ENCODE results near the gene MILR1.
"Not testable (repeated sequence)": the region's sequence is repeated elsewhere in the genome, so short reads cannot be mapped to it uniquely, and the experiment has no call there.

MILR1 gene

DNA sequence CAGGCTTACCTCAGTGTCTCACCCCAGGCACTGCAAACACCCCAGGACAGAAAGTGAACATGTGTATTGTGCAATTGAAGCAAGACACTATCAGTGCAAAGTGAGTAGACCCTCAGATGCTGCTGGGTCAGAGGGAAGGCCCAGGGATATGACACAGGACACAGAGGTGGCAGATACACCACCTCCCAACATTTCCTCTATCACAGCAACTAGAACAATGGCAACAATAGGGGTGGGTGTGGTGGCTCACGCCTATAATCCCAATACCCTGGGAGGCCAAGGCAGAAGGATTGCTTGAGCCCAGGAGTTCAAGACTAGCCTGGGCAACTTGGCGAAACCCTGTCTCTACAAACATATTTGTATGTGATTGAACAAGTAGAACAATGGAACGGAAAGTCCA is 22.5 kb downstream of the MILR1 start:
- DNase-seq (ENCODE audit: low read depth in 2 of 2): no peak

DNA sequence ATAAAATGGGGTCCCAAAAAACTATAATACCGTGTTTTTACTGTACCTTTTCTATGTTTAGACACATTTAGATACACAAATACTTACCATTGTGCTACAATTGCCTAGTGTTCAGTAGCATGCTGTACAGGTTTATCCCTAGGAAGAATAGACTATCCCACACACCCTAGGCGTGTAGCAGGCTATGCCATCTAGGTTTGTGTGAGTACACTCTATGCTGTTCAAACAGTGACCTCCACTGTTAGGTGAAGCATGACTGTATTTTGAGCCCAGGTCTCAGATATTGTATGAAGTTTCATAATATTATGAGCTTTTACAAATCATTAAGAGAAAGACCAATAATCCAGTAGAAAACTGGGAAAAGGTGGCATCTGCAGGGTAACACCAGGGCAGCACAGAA is 23.6 kb downstream of the MILR1 start:
- no peak for DNase-seq (ENCODE audit: low read depth in 2 of 2)

DNA sequence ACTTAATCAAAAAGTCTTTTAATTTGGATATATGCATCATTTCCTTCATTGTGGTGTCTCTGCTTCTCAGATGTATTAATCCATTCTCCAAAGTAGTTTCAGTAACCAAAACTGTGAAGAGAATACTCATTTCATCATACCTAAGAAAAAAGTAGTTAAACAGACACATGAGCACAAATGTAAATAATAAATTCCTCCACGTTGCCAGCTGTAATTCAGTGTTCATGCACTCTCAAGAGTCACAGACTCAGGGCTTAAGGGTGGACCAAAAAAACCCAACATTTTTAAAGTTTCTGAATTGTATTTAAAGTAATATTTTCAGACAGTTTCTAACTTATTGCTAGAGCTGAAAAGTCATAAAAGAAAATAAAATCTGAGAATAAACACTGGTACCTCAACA is 28.9 kb downstream of the MILR1 start:
- no peak for DNase-seq (ENCODE audit: low read depth in 2 of 2)

DNA sequence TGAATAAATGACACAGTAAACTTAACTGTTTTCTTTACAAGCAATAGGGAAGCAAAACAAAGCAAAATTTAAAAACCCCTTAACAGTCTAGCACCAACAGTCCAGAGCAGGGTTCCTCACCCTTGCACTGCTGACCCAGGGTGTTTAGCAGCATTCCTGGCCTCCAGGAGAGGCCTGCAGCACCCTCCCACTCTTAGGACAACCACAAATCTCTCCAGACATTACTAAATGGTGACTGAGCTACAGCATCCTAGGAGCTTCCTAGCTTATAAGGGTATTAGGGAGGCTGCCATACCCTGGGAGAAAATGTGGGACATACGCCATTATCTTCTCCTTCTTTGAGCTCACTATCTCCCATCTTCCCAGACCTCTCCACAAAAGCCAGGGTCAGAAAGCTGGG is 32.0 kb downstream of the MILR1 start:
- DNase-seq (ENCODE audit: low read depth in 2 of 2): no peak

DNA sequence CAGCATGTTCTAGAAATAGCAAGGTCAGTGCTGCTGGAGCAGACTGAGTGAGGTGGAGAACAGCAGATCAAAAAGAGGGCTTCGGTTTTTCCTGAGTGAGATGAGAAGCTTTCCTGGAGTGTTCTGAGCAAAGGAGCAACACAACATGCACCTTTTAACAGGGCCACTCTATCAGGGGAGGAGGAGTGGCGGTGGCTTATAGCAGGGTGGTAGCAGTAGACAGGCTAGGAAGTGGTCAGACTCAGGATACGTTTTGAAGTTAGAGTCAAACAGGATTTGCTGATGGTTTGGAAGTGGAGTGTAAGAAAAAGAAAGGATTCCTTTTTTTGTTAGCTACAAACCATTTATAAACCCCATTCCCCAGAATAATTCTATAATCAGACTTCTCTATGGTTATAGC is 35.5 kb downstream of the MILR1 start:
- DNase-seq (ENCODE audit: low read depth in 2 of 2): no peak

DNA sequence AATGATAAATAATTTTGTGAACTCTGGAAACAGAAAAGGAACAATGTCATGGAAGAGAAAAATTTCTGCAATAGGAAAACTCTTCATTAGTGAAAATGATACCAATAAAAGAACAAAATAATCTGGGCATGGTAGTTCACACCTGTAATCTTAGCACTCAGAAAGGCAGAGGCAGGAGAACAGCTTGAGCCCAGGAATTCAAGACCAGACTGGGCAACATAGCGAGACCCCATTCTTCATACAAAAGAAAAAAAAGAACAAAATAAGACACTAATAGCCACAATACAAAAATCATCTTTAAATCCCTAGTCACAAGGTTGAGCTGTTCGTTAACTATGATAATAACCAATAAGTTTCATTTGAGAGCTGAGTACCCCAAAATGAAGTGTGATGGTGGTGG is 39.4 kb downstream of the MILR1 start:
- no peak for DNase-seq (ENCODE audit: low read depth in 2 of 2)

DNA sequence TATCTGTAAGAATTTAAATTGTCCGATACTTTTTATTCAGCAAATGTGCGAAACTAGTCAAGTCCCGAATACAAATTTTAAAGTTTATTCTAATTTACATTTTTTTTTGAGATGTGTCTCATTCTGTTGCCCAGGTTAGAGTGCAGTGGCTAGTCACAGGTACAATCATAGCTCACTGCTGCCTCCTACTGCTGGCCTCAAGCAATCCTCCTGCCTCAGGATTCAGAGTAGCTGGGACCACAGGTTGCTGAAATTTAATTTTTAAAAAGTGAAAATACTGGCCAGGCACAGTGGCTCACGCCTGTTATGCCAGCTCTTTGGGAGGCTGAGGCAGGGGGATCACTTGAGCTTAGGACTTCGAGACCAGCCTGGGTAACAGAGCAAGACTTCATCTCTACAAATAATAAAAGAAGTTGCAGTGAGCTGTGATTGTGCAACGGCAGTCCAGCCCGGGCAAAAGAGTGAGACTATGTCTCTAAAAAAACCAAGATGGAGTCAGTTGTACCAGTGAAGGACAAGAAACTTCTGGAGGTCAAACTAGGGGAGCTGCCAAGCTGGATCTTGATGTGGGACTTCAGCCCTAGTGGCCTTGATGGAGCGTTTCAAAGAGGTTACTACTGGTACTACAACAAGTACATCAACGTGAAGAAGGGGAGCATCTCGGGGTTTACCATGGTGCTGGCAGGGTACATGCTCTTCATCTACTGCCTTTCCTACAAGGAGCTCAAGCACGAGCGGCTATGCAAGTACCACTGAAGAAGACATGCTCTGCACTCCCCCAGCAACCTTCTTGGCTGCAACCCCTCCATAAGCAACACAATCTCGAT is 42.3 kb downstream of the MILR1 start:
- no peak for DNase-seq (ENCODE audit: low read depth in 2 of 2)

DNA sequence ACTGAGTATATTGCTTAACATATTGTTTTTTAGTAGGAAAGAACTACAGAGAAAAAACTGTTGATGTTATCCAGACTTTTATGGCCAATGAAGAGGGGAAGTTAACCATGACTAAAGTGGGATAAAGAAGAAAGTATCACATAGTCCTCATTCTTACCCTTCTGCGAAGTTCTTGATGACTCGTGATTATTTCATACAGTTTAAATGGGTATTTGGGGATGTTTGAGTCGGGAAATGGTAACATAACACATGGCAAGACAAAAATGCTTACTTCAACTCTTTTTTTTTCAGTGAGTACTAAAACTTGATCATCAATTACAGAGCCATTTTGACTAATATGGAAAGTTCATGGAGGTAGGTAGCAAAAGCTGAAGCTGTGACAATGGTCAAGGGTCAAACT is 43.1 kb downstream of the MILR1 start:
- no peak for DNase-seq (ENCODE audit: low read depth in 2 of 2)

DNA sequence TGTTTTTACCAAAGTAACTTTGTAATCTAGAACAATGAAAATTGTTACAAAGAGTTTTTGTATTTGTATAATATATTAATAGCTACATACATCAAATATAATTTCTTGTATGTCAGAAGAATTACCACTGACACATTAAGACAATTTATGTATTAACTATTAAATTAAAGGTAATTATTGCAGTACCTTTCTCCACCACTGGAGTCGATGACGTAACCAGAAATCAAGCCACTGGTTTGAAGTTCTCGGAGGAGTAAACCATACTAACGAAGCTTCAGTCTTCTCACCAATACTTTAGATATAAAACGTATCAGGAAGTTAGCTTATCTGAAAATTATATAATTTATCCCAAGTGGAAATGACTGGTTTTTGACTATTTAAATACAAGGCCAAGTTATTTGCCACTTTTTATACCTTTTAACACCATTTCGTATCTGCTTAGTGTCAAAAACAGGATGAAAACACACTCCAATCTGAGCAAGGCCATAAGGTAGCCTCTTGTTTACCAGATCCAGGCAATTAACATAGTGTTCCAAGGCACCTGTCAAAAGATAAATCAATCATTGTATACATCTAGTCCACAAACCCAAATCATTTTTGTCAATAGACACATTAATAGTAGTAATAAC is 43.7 kb downstream of the MILR1 start:
- DNase-seq (ENCODE audit: low read depth in 2 of 2): no peak

DNA sequence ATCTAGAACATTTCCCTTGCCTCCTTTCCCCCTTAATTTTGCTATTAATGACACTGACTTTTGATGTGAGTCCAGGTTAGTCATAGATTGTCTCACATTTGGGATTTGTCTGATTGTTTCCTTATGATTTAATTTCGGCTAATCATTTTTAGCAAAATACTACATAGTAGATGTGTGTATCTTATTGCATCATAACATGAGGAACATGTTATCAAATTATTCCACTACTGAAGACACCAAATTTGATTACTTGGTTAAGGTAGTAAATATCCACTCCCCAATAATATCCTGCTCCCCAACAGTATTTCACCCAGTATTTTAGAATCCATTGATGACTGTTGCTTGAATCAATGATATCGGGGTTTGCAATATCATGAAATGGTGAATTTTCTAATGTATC is 45.2 kb downstream of the MILR1 start:
- DNase-seq (ENCODE audit: low read depth in 2 of 2): no peak

DNA sequence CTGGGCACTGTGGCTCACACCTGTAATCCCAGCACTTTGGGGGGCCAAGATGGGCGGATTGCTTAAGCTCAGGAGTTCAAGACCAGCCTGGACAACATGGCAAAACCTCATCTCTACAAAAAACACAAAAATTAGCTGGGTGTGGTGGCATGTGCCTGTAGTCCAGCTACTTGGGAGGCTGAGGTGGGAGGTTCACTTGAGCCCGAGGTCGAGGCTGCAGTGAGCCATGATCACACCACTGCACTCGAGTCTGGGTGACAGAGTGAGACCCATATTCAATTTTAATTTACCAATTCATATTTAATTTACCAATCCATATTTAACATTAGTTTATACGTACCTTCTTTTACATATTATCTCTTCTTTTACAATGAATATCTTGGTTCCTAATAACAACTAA is 46.4 kb downstream of the MILR1 start:
- DNase-seq (ENCODE audit: low read depth in 2 of 2): not testable (repeated sequence)

DNA sequence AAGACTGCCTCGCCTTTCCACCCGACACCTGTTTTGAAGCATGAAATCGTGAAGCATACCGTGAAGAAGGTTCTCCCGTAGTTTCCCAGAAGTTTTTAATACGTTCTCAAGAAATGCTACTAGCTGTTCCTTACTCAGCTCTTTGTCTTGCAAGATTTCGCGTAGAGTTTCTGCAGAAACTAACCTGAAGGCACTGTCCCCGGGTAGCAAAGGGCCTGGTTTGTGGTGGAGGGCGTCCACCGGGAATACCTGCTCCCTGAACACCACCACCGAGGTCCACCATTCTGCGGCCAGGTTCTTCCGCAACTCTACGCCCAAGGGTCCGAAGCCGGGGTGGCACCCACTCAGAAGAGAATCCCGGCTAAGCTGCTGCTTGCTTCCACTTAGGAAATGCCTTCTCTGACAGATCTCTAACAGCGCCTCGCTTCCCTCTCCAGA is 47.5 kb downstream of the MILR1 start:
- DNase-seq (ENCODE audit: low read depth in 2 of 2): no peak

DNA sequence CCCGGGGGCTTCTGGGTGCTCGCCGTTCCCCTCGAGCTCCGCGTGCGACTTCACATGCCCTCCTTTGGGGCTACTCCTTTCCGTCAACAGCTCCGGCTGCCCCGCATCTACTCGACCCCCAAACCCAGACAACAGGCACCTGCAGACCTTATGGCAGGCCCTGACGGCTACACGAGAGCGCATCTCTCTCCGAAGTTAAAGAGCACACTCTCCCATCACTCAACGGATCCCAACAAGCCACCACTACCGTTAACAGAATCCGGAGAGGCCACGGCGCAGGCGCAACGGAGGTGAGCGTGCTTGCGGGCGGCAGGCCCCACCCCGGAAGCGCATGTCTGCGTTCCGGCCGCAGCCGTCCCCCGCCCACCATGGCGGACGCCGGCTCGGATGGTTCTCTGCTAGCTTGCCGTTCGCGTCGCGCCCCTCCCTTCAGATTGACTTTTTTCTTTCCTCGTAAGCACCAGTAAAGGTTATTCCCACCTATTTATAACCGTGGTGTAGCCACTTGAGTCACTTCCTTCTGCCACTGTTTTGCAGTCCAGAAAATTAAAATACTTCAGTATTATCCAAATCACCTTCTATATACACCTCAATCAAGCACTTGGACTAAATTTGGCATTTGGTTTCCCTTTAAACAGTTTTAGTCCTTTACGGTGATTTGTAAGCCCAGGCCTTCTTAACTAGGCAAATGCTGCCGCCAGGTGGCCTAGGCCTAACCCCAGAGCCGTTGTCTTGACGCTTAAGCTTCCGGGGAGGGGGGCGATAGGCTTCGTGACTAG is 48.1 kb downstream of the MILR1 start, which contains the start of gene POLG2:
POLG2 (minus strand) TSS at position 269 of the 779 bp plus-strand sequence; CDS start at position 183, 86 bp downstream.
- peak; percentile 88 to 91 for DNase-seq (ENCODE audit: low read depth in 2 of 2)

DNA sequence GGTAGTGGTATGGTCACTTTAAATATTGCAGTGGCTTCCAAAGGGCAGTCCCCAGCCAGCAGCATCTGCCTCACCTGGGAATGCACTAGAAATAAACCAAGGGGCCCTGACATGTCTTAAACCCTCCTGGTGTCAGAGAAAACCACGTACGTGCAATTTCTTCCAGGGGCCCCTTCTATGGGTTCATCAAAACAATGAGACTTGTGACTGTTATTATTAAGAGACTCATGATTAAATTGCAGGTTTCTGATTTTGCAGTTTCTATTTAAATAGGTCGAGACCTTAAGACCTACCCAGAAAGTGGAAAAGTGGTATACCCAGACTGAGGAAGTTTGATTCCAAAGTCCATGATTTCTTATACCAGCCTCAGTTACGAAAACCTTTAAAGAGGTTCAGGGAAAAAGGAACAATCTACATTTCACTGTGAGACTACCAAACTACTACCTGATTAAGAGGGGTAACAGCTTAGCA is 48.7 kb downstream of the MILR1 start:
- DNase-seq (ENCODE audit: low read depth in 2 of 2): no peak

DNA sequence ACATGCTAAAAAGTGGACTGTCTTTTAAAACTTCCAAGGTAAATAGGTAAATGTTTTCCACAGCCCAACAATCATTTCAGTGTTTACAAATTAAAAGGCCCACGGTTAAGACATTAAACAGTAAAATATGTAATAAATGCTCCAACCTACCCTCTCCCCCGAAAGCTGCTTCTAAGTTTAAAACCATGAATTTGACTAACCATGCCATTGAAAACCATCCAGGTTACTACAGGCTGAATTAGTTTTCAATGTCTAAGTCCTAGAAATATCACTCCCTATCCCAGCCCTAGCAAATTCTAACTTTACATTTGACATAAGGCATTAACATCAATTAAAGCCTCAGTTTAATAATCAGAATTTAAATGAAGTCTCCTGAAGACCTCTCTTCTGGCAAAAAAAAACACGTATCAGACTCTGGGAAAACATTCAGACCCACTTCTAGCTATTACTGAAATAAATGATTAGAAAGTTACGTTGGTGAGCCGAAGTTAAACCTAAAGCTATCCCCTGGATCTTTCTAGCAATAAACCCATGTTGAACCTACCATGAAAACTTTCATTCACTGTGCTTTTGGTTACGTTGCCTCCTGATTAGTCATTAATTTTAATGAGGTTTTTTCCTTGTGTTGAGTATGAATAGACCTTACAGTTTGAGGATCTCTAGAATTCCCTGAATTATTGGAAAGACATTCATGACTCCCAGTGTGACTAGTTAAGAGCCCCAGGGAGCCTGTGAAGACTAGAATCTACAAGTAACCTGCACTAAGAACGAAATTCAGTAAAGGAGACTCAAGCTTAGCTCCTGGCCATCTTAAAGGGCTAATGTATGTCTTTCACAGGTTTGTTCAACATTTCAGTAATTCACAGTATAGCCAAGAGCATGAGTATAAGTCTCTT is 49.6 kb downstream of the MILR1 start:
- DNase-seq (ENCODE audit: low read depth in 2 of 2): no peak

DNA sequence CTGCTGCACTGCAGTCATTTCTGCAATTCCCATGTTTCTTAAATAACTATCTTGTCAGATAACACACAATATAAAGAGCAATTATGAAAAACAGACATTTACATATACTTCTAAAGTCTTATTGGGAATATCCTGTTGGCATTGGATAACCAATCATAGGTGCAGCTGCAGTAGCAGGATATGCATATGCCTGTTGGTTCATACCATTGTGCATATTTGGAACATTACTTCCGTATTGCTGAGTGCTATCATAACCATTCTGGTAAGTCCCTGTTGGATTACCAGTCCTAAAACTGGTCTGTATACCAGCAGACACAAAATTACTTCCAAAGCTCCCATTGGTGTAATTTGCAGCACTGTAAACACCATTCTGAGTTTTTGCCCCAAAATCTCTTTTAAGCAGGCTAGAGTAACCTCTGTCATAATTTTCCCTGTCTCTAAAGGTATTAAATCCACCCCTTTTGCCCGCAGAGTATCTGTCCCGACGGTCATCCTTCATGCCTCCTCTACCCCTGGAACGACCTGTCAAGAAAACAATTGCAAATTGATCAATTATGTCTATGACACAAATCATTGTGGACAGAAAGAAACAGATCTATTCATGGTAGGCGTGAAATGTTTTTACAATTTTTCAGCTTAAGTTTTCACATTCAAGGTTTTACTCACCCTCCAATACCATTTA is 51.0 kb downstream of the MILR1 start:
- no peak for DNase-seq (ENCODE audit: low read depth in 2 of 2)

DNA sequence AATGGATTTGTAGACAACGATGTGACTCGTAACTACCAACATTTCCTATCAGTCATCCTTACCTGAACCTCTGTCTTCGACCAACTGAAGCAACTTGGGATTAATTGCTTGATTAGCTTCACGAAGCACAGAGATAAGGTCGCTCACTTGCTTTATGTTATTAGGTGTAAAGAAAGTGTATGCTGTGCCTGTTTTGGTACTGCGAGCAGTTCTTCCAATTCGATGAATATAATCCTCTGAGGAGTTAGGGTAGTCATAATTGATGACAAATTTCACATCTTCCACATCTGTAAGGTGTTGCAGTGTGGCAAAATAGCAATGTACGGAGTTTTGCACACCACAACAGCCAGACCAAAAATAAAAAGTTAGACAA is 51.6 kb downstream of the MILR1 start:
- DNase-seq (ENCODE audit: low read depth in 2 of 2): no peak

DNA sequence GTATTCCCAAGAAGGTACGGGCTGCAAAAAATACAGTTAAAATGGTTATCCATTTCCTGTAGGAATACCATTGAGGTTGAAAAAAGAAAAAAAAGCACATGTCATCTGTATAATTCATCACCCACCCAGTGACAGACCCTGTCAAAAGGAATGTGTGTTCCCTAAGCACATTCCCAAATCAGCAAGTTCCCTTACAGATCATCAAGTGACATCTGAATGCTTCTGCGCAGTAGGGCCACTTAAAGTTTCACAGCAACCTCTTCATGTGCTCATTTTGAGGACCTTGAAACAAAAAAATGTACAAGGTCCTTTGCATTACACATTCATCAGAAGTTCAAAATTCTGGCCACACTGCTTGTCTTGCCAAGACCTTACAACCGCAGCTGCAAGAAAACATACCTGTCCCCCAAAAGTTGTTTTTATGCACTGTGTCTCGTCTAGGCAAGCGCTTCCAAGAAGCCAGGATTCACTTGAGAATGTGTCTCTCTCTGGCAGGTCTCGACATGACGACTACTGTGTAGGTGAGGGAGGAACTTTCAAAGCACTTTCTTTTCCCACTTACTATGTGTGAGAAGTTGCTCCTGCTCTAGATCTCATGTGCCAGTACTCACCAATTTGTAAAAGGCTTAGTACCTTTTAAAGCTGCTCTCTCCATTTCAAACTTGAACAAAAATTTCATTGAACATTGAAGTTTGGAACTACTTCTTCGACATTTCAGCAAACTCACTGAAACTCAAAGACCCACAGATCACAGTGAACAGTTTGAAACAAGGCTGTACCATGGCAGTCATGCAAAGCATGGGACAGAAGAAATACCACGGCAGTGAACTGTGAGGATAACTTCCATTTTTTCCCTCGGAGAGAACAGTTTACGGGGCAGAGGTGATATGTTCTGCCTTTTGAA is 52.2 kb downstream of the MILR1 start:
- no peak for DNase-seq (ENCODE audit: low read depth in 2 of 2)

DNA sequence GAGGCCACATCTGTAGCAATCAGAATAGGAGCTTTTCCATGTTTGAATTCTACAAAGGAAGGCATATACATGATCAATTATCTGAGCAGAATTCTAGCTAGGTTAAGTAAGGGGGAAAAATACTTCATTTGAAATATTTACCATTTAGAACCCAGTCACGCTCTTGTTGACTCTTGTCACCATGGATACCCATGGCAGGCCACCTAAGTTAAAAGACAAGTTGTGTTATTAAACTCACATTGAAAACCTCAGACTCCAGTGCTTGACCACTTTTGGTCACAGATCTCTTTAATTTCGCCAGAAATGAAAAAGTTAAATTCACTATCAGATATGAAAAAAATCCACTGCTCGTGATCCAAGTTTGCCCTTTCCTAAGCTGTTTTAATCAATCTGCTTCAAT is 53.1 kb downstream of the MILR1 start:
- no peak for DNase-seq (ENCODE audit: low read depth in 2 of 2)

DNA sequence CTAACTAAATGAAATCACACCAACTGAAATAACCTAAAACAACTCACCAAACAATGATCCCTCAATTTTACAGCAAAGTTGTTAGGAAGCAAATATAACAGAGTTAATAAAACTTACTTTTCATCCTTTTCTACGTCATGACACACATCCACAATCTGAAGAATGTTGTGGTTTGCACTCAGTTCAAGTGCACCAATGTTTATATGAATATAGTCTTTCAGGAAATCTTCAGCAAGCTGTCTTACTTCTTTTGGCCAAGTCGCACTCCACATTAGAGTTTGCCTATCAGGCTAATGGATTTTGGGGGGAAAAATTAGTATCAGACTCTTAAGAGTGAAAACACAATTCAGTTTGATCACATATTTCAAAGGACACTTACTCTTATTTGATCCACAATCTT is 53.9 kb downstream of the MILR1 start:
- no peak for DNase-seq (ENCODE audit: low read depth in 2 of 2)
